Measurements from ENCODE around the gene COL5A1. TPM values are rescaled to one million over a fixed set of nuclear protein-coding genes. Genes with fewer than 3 reads are reported as not detected.
"Not testable (repeated sequence)": the region's sequence is repeated elsewhere in the genome, so short reads cannot be mapped to it uniquely, and the experiment has no call there.

Gene COL5A1
- total and polyA plus RNA-seq, 3 experiments from 2014 or later: 0.02 to 0.43 (median 0.13) TPM

DNA sequence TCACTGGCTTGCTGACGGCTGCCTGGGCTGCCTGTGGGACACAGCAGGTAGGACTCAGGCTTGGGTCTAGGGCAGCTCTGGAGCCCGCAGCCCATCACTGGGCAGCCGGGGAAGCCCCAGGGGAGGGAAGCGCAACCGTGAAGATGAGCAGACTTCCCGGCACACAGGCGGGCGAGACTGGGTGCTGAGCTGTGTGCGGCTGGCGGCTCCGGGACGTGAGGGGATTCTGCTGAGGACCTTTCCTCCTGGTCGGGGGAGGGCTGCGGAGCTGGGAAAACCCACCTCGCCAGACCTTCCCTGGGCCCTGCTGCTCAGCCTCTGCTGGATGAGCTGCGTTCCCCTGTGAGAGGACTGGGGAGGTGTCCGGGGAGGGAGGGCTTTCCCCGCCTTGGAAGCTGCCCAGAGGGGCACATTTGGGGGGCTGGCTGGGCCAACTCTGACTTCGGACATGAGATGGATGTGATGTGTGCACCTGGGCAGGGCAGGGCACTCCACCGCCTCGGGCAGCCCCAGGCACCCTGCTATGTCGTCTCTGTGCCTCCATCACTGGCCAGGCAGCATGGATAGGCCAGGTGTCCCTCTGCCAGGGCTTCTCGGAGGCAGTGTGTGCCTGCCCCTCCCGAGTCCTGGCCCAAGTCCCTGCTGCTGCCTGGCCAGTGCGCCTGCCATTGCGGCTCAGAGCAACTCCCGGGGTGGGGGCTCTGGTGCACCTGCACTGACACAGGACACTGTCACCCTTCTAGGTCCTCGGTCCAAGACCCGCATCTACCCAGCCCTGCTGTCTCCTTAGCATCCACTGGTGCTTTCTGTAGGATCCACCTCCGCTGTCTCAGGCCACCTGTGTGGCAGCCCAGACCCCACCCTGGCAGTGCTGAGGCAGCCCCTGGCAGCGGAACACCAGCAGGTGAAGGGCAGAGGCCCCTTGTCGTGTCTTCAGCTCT, 66.4 kb downstream of the COL5A1 start:
- no peak for DNase-seq
- no peaks in the 10 kb centered on the region for H3K36me3 Mint-ChIP-seq
- H3K27me3 Mint-ChIP-seq: peaks cover 2 to 3% of the 10 kb centered on the region in 2 donors

DNA sequence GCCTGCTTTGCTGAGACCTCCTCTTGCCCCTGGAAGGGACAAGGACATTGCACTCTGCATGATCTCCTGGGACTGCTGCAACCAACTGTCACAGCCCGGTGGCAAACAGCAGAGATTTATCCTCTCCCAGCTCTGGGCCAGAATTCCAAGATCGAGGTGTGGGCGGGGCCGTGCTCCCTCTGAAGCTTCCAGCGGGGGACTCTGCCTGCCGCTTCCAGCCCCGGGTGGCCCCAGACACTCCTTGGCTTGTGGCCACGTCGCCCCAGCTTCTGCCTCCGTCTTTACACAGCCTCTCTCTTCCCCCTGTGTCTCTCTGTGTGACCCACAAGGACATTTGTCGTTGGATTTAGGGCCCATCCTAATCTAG, 67.1 kb downstream of the COL5A1 start:
- Mint-ChIP-seq H3K27me3 (peaks cover 0 to 3% of the 10 kb centered on the region in 2 donors), H3K9me3 (peaks cover 0 to 6% (median 0%) of the 10 kb centered on the region in 5 donors), H3K36me3 (no peaks in the 10 kb centered on the region), H3K27ac (no peak overlapping the region), H3K4me1 (peaks cover 0 to 8% (median 3%) of the 10 kb centered on the region in 3 donors), H3K4me3 (no peak overlapping the region)
- Histone ChIP-seq H3K4me3 (ENCODE audit: low read length) (no peak overlapping the region), H3K9me3 (ENCODE audit: low read length) (no peaks in the 10 kb centered on the region), H3K27me3 (ENCODE audit: insufficient read depth, low read length, poor library complexity, severe bottlenecking) (no peaks in the 10 kb centered on the region), H3K36me3 (ENCODE audit: insufficient read depth, low read length) (no peaks in the 10 kb centered on the region), H3K4me1 (ENCODE audit: insufficient read depth, low read length) (no peaks in the 10 kb centered on the region), H3K27ac (ENCODE audit: low read depth, low read length) (no peak overlapping the region)
- no peak for DNase-seq
- CTCF ChIA-PET: no interaction called here
- POLR2A ChIA-PET: no interaction called here

More for the DNA sequence above, 66.4 kb downstream of the COL5A1 start:
- no peak overlapping the region for H3K4me3 Mint-ChIP-seq
- ChIA-PET POLR2A (no interaction called here), CTCF (no interaction called here)
- no peaks in the 10 kb centered on the region for H3K27me3 ChIP-seq (ENCODE audit: insufficient read depth, low read length, poor library complexity, severe bottlenecking)
- H3K27ac Mint-ChIP-seq: no peak overlapping the region
- H3K4me1 ChIP-seq (ENCODE audit: insufficient read depth, low read length): no peaks in the 10 kb centered on the region
- no peak overlapping the region for H3K4me3 ChIP-seq (ENCODE audit: low read length)
- peaks cover 0 to 2% (median 1%) of the 10 kb centered on the region in 3 donors for H3K4me1 Mint-ChIP-seq
- H3K9me3 Mint-ChIP-seq: peaks cover 0 to 5% (median 0%) of the 10 kb centered on the region in 5 donors
- H3K27ac ChIP-seq (ENCODE audit: low read depth, low read length): no peak overlapping the region
- no peaks in the 10 kb centered on the region for H3K36me3 ChIP-seq (ENCODE audit: insufficient read depth, low read length)
- no peaks in the 10 kb centered on the region for H3K9me3 ChIP-seq (ENCODE audit: low read length)

DNA sequence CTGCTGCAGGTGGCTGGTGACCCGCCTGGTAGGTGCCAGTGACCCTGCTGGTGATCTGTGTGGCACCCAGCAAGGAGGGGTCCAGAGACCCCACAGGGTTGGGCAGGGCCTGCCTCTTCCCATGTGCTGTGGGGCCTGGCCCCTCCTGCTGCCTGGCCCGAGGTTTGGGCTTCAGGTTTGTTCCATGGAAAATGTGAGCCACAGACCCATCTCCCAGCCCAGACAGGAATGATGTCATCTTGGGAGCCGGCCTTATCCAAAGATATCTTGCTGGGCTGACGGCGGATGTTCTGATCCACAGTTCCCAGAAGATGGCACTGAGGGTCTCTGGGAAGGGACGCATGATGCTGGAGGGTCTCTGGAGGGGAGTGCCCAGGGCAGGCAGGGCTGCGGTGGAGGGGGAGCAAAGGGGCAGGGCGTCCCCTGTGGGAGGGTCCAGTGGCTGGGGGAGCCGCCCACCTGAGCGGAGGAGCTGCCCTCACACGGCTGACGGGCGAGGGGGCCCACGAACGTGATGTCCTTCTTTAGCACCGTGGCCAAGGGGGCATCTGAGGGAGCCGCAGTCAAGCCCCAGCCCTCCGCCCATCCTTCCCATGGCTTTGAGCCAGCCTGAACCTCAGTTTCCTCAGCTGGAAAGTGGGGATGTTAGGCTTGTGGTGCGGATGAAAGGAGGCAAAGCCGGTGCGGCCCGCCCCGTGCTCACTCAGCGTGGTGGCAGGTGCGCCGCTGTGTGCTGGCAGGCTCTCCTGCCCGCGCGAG, 68.1 kb downstream of the COL5A1 start:
- H3K27me3 ChIP-seq (ENCODE audit: insufficient read depth, low read length, poor library complexity, severe bottlenecking): no peaks in the 10 kb centered on the region
- DNase-seq: no peak
- ChIA-PET POLR2A (no interaction called here), CTCF (no interaction called here)
- no peaks in the 10 kb centered on the region for H3K36me3 ChIP-seq (ENCODE audit: insufficient read depth, low read length)
- Mint-ChIP-seq H3K27me3 (peaks cover 0 to 3% of the 10 kb centered on the region in 2 donors), H3K36me3 (no peaks in the 10 kb centered on the region), H3K4me3 (no peak overlapping the region), H3K9me3 (peaks cover 0 to 11% (median 0%) of the 10 kb centered on the region in 5 donors), H3K27ac (peak overlapping the region in 3 of 8 donors; percentile 23 to 84 (median 42)), H3K4me1 (peaks cover 0 to 13% (median 6%) of the 10 kb centered on the region in 3 donors)
- no peak overlapping the region for H3K4me3 ChIP-seq (ENCODE audit: low read length)
- H3K4me1 ChIP-seq (ENCODE audit: insufficient read depth, low read length): no peaks in the 10 kb centered on the region
- H3K9me3 ChIP-seq (ENCODE audit: low read length): no peaks in the 10 kb centered on the region
- H3K27ac ChIP-seq (ENCODE audit: low read depth, low read length): no peak overlapping the region

DNA sequence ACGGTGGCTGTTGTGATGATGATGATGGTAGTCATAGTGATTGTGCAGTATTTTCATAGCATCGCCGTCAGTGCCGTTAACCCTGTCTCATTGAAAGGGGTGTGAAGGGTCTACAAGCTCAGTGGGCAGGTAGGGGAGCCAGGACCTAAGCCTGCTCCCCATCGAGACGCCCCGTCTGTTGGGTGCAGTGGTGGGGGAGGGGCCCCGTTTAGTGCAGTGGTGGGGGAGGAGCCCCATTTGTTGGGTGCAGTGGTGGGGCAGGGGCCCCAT, 68.6 kb downstream of the COL5A1 start:
- H3K4me3 ChIP-seq (ENCODE audit: low read length): no peak overlapping the region
- peaks cover 0 to 13% (median 6%) of the 10 kb centered on the region in 3 donors for H3K4me1 Mint-ChIP-seq
- no peaks in the 10 kb centered on the region for H3K4me1 ChIP-seq (ENCODE audit: insufficient read depth, low read length)
- no peak for DNase-seq
- H3K27me3 Mint-ChIP-seq: peaks cover 0 to 3% of the 10 kb centered on the region in 2 donors
- no peaks in the 10 kb centered on the region for H3K9me3 ChIP-seq (ENCODE audit: low read length)
- no peaks in the 10 kb centered on the region for H3K36me3 ChIP-seq (ENCODE audit: insufficient read depth, low read length)
- no peak overlapping the region for H3K27ac ChIP-seq (ENCODE audit: low read depth, low read length)
- ChIA-PET CTCF (no interaction called here), POLR2A (no interaction called here)
- peak overlapping the region in 2 of 8 donors; percentile 23 to 42 for H3K27ac Mint-ChIP-seq
- H3K4me3 Mint-ChIP-seq: peak overlapping the region in 1 of 7 donors; percentile 48
- no peaks in the 10 kb centered on the region for H3K36me3 Mint-ChIP-seq
- peaks cover 0 to 11% (median 0%) of the 10 kb centered on the region in 5 donors for H3K9me3 Mint-ChIP-seq
- no peaks in the 10 kb centered on the region for H3K27me3 ChIP-seq (ENCODE audit: insufficient read depth, low read length, poor library complexity, severe bottlenecking)

DNA sequence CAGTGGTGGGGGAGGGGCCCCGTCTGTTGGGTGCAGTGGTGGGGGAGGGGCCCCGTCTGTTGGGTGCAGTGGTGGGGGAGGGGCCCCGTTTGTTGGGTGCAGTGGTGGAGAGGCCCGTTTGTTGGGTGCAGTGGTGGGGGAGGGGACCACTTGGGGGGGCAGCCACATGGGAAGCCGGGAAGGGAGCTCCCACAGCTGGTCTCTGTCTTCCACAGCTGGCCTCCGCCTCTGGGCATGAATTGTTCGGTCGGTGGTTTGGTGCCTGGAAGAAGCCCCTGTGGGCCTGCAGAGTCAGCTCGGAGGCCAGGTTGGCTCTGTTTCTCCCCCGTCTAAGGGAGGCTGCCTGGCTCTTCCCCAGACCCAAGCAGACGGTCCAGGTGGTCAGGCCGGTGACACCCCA, 69.3 kb downstream of the COL5A1 start:
- Histone ChIP-seq H3K4me3 (ENCODE audit: low read length) (no peak overlapping the region), H3K36me3 (ENCODE audit: insufficient read depth, low read length) (no peaks in the 10 kb centered on the region), H3K27me3 (ENCODE audit: insufficient read depth, low read length, poor library complexity, severe bottlenecking) (no peaks in the 10 kb centered on the region), H3K27ac (ENCODE audit: low read depth, low read length) (no peak overlapping the region), H3K4me1 (ENCODE audit: insufficient read depth, low read length) (no peaks in the 10 kb centered on the region), H3K9me3 (ENCODE audit: low read length) (no peaks in the 10 kb centered on the region)
- Mint-ChIP-seq H3K27me3 (no peaks in the 10 kb centered on the region), H3K9me3 (peaks cover 0 to 11% (median 0%) of the 10 kb centered on the region in 5 donors), H3K27ac (peak overlapping the region in 1 of 8 donors; percentile 47), H3K36me3 (no peaks in the 10 kb centered on the region), H3K4me3 (no peak overlapping the region), H3K4me1 (peaks cover 0 to 13% (median 6%) of the 10 kb centered on the region in 3 donors)
- POLR2A ChIA-PET: no interaction called here
- CTCF ChIA-PET: no interaction called here
- no peak for DNase-seq

DNA sequence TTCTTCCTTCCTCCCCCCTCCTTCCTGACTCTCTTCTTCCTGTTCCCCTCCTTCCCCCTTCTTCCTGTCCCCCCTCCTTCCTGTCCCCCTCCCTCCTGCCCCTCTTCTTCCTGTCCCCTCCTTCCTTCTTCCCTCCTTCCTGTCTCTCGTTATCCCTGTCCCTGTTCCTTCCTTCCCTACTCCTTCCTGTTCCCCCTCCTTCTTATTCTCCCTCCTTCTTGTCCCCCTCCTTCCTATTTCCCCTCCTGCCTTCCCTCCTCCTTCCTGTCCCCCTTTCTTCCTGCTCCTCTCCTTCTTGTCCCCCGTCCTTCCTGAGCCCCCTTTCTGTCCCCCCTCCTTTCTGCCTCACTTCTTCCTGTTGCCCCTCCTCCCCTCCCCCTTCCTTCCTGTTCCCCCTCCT, 70.6 kb downstream of the COL5A1 start:
- peak overlapping the region in 2 of 8 donors; percentile 40 to 95 for H3K27ac Mint-ChIP-seq
- peaks cover 0 to 13% (median 6%) of the 10 kb centered on the region in 3 donors for H3K4me1 Mint-ChIP-seq
- peaks cover 0 to 11% (median 0%) of the 10 kb centered on the region in 5 donors for H3K9me3 Mint-ChIP-seq
- H3K36me3 ChIP-seq (ENCODE audit: insufficient read depth, low read length): no peaks in the 10 kb centered on the region
- no peaks in the 10 kb centered on the region for H3K27me3 ChIP-seq (ENCODE audit: insufficient read depth, low read length, poor library complexity, severe bottlenecking)
- no peaks in the 10 kb centered on the region for H3K27me3 Mint-ChIP-seq
- H3K4me3 Mint-ChIP-seq: no peak overlapping the region
- no peak for DNase-seq
- ChIA-PET POLR2A (no interaction called here), CTCF (no interaction called here)
- peak overlapping the region; percentile 51 for H3K27ac ChIP-seq (ENCODE audit: low read depth, low read length)
- no peaks in the 10 kb centered on the region for H3K36me3 Mint-ChIP-seq
- no peaks in the 10 kb centered on the region for H3K9me3 ChIP-seq (ENCODE audit: low read length)
- H3K4me3 ChIP-seq (ENCODE audit: low read length): no peak overlapping the region
- H3K4me1 ChIP-seq (ENCODE audit: insufficient read depth, low read length): no peaks in the 10 kb centered on the region

DNA sequence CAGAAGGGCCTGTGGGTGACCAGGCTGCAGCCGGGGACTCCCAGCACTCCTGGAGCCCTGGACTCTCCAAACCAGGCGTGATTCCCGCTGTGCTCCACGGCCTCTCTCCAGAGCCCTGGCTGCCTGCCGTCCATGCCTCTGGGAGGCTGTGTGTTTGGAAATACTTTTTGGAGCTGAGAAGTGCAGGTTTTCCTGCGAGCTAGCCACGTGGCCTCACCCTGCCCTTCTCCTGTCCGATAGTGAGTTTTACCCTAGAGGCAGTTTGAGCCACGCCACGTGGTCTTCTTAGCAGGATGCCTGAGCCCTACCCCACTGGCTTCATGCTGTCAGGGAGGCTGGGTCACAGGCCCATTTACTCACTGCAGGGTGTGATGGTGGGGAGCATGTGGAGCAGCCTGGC, 71.3 kb downstream of the COL5A1 start:
- Mint-ChIP-seq H3K4me3 (no peak overlapping the region), H3K36me3 (no peaks in the 10 kb centered on the region), H3K27ac (peak overlapping the region in 2 of 8 donors; percentile 63 to 95), H3K9me3 (peaks cover 0 to 11% (median 0%) of the 10 kb centered on the region in 5 donors), H3K4me1 (peaks cover 0 to 13% (median 6%) of the 10 kb centered on the region in 3 donors), H3K27me3 (no peaks in the 10 kb centered on the region)
- Histone ChIP-seq H3K36me3 (ENCODE audit: insufficient read depth, low read length) (no peaks in the 10 kb centered on the region), H3K4me3 (ENCODE audit: low read length) (no peak overlapping the region), H3K27ac (ENCODE audit: low read depth, low read length) (no peak overlapping the region), H3K27me3 (ENCODE audit: insufficient read depth, low read length, poor library complexity, severe bottlenecking) (no peaks in the 10 kb centered on the region), H3K4me1 (ENCODE audit: insufficient read depth, low read length) (no peaks in the 10 kb centered on the region), H3K9me3 (ENCODE audit: low read length) (no peaks in the 10 kb centered on the region)
- ChIA-PET POLR2A (no interaction called here), CTCF (no interaction called here)
- no peak for DNase-seq

DNA sequence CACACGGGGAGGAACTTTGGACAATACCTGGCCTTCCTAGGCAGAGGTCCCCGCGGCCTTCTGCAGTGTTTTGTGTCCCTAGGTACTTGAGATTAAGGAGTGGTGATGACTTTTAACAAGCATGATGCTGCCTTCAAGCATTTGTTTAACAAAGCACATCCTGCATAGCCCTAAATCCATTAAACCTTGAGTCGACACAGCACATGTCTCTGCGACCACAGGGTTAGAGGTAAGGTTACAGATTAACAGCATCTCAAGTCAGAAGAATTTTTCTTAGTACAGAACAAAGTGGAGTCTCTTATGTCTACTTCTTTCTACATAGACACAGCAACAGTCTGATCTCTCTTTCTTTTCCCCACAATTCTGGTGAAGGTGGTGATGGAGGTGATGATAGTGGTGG, 73.9 kb downstream of the COL5A1 start:
- POLR2A ChIA-PET, H3K4me3 Mint-ChIP-seq: not testable (repeated sequence)

More for the DNA sequence above, 73.9 kb downstream of the COL5A1 start:
- Mint-ChIP-seq H3K4me1 (peaks cover 0 to 13% (median 6%) of the 10 kb centered on the region in 3 donors), H3K9me3 (peaks cover 0 to 11% (median 0%) of the 10 kb centered on the region in 5 donors)
- H3K4me3 ChIP-seq (ENCODE audit: low read length); CTCF ChIA-PET; H3K4me1 ChIP-seq (ENCODE audit: insufficient read depth, low read length); H3K36me3 Mint-ChIP-seq; H3K27me3 ChIP-seq (ENCODE audit: insufficient read depth, low read length, poor library complexity, severe bottlenecking); H3K27ac Mint-ChIP-seq; H3K36me3 ChIP-seq (ENCODE audit: insufficient read depth, low read length); H3K9me3 ChIP-seq (ENCODE audit: low read length); DNase-seq; H3K27ac ChIP-seq (ENCODE audit: low read depth, low read length); H3K27me3 Mint-ChIP-seq: not testable (repeated sequence)
